Heart left ventricle (tissue), 13 donors: ENCODE data around the gene REPIN1.

ENCODE experiments used
- CTCF ChIP-seq, 12 donors: fragments of 200-600 bp; sonication (generic) in 4 of 12; IDR thresholded peaks; one replicate each; pipeline versions ENCODE4 v1.5.0 to v1.8.0; 2018 to 2022; ENCODE audit warnings: antibody characterized with exemption in 12 of 12, mild to moderate bottlenecking in 5 of 12
- POLR2A ChIP-seq, 2 donors: fragments of 450-650 bp; IDR thresholded peaks; one replicate each; pipeline ENCODE4 v1.6.1; 2017; ENCODE audit warnings: antibody characterized with exemption in 2 of 2, mild to moderate bottlenecking in 2 of 2, moderate library complexity in 2 of 2
- donor health status: ischemic (EF 13 %, LVEDD 7.1; RV severe dilation, severe dysfunction).
- donor health status: DM: no; HTN: yes; CAD: no.
- donor health status: DM: no; HTN: no; CAD: no.
- donor health status: ischemic (EF 25% LVEDD 6.9; RV normal size, moderate dysfunction).
- donor health status: ischemic (EF 25% LVEDD 5.7; RV mildly dilated, moderate dysfunction).
- donor health status: ischemic (EF 35%, LVEDD 5.7; RV mildly dilated, moderate dysfunction).
- donor health status: nonischemic (EF 11% LVEDD 7.7; RV severe dilation, severe dysfunction).
- donor health status: DM: yes; HTN: yes; CAD: no.
- donor health status: PGD.
- donor health status: ischemic (EF 29% LVEDD 5.4; RV normal size, mild dysfunction).
- donor health status: nonischemic (EF 23%, LVEDD 6.1; RV moderate dilation, normal function).

DNA sequence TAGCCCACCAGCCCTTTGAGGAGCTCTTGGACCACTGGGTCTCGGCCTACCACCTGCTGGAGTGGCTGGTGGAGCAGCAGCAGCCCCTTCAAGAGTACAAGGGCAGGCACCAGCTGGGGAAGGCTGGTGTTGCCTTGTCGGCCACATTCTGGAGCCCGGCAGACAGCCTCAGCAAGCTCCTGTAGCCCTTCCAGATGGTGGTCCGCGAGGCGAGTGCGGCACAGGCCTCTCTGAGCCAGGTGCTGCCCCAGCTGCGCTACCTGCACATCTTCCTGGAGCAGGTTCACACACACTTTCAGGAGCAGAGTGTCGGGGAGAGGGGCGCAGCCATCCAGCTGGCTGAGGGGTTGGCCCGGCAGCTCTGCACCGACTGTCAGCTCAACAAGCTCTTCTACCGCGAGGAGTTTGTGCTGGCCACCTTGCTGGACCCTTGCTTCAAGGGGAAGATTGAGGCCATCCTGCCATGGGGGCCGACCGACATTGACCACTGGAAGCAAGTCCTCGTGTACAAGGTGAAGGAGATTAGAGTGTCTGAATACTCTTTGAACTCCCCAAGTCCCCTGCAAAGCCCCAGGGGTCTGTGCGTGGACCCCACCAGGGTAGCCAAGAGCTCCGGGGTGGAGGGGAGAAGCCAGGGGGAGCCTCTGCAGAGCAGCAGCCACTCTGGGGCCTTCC lies 38.3 kb upstream of the REPIN1 start:
- TF ChIP-seq CTCF (IDR thresholded peaks at IDR 0.05) (no peak), POLR2A (IDR thresholded peaks at IDR 0.05) (no peak)
